Measurements from ENCODE around the gene NXPH2.
"Not testable (repeated sequence)": the region's sequence is repeated elsewhere in the genome, so short reads cannot be mapped to it uniquely, and the experiment has no call there.

The NXPH2 gene

DNA sequence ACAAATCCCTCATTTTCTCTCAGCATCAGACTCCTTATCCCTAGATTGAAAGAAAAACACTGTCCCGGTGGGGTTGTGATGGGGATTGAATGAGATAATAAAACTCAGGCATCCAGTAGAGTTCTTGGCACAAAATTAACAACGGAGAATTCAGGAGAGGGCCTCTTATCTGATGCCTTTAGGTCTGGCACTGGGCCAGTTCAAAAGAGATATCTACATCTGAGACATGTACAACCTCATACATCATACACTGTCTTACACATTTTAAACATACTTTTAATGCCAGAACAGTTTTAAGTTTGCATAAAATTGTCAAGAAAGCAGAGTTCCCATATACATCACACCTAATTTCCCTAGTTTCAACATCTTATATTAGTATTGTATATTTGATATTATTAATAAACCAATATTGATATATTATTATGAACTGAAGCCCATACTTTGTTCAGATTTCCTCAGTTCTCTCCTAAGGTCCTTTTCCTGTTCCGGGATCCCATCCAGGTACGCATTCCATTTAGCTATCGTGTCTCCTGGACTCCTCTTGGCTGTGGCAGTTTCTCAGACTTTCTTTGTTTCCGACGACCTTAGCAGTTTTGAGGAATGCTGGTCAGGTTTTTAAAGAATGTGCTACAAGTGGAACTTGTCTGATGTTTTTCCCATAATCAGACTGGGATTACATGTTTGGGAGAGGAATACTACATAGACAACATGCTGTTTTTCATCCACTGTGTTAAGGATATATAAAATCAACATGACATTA is 27.8 kb downstream of the NXPH2 start:
- no peak for DNase-seq

DNA sequence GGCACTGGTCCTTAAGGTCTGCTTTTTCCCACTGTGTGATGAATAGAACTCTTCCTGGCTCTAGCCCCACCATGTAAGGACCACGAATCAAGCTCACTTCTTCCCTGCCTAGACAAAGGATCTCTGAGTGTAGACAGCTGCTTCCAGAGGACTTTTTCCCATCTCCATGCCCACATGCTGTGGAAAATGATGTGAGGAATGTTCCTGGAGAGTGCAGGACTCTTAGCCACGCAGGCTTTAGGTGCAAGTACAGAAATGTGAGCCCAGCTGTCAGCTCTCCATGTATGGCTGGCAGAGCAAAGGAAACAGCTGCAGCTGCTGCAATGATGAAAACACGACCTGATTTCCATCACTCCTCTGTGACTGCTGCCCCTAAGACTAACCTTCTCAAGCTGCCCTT is 35.5 kb downstream of the NXPH2 start:
- DNase-seq: no peak

DNA sequence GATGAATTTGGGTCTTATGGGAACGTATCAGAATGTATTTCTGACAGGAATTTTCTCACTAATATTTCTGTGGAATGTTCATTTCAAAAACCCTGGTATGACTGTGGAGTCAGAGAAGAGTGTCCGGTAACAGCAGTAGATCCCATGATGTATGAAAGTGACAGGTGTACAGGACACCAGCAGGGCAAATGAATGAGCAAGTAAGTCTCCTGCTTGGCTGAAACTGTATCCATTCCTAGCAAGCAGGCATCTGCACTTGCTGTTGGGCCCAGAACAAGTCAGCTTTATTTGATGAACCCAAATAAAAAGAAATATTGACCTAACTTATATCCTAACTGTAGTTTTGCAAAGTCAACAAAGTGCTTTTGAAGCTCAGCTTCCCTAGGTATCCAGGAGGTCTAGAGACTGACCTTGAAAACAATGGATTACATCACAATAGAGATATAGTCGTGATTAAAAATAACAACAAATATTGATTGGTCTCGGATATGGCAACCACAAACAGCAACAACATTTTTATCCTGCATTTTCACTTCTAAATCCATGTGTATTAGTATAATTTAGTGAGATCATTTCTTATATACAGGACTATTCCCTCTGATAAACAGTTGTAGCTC is 37.6 kb downstream of the NXPH2 start:
- DNase-seq: peak in 1 of 2 experiments; percentile 6

DNA sequence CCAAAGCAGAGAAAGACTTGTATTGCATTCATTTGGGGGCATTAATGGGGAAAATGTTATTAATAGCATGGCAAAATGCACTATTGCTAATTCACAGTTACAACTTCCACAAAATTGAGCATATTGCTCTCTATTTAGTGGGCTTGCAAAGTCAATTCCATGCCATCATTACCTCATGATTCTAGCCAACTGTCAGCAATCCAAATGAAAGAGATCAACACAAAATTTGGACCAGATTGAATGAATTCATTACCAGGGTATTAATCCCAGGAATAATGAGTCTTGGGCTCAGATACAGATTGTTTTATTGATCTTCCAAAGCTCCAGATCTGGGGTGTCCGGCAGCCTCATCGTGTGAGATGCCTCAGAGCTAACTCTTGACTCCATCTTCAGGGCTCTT is 38.3 kb downstream of the NXPH2 start:
- DNase-seq: no peak

DNA sequence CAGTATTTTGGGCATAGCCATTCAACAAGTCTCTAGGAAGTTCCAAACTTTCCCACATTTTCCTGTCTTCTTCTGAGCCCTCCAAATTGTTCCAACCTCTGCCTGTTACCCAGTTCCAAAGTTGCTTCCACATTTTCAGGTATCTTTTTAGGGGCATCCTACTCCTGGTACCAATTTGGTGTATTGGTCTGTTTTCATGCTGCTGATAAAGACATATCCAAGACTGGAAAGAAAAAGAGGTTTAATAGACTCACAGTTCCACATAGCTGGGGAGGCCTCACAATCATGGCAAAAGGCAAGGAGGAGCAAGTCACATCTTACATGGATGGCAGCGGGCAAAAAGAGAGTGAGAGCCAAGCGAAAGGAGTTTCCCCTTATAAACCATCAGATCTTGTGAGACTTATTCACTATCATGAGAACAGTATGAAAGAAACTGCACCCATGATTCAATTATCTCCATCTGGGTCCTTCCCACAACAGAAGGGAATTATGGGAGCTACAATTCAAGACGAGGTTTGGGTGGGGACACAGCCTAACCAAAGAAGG is 43.1 kb downstream of the NXPH2 start:
- DNase-seq: not testable (repeated sequence)

DNA sequence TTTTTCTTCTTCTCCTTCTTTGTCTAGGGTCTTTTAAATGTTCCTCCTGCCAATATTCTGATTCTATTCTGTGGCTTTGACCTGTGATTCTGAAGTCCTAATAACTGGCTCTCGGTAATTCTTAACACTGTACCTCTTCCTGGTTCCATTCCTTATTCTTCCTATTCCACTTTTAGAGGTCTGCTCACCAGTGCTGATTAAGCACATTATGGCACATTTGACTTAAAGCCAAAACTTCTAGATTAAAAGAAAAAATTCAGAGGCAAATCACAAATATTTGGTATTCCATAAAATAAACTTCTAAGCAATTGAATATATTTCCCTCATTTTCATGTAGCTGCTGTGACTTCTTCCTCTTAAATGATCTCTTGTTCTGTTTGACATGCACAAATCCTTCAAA is 47.5 kb downstream of the NXPH2 start:
- no peak for DNase-seq

DNA sequence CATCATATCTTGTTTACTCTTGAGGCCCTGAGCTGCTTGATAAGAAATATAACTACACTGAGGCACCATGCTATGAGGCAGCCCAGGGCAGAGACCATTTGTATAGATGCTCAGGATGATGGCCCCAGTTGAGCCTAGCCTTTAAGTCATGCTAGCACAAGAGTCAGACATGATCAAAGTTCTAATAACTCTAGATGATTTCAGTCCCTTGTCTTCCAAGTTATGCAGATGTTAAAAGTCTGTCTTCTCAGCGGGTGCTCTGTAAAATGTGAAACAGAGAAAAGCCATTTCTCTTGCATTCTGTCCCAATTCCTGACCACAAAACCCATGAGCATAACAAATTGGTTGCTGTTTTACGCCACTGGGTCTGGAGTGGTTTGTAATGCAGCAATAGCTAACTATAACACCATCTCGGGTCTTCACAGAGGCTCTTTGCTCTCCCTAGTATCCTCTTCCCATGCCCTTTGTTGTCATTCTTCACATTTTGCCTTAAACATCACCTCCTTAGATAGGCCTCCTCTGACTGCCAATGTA is 49.6 kb downstream of the NXPH2 start:
- no peak for DNase-seq

DNA sequence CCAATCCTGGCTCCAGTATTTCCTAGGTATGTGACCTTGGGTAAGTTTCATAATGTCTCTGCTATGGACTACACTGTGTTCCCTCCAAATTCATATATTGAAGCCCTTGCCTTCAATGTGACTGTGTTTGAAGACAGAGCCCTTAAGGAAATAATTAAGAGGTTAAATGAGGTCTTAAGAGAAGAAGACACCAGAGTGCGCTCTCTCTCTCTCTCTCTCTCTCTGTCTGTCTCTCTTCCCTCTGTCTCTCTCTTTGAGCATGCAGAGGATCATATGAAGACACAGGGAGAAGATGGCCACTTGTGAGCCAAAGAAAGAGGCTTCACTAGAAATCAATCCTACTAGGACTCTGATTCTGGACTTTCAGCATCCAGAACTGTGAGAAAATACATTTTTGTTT is 52.2 kb downstream of the NXPH2 start:
- no peak for DNase-seq

DNA sequence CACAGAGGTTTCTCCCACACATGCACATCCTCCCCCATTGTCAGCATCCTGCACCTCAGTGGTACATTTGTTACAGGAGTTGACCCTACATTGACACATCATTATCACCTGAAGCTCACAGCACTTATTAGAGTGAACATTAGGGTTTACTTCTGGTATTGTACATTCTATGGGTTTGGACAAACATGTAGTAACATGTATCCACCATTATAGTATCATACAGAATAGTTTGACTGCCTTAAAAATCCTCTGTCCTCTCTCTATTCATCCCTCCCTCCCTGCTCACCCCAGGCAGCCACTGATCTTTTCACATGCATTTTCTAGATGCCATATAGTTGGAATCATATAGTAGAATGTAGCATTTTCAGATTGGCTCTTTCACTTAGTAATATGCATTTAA is 53.5 kb downstream of the NXPH2 start:
- DNase-seq: no peak

DNA sequence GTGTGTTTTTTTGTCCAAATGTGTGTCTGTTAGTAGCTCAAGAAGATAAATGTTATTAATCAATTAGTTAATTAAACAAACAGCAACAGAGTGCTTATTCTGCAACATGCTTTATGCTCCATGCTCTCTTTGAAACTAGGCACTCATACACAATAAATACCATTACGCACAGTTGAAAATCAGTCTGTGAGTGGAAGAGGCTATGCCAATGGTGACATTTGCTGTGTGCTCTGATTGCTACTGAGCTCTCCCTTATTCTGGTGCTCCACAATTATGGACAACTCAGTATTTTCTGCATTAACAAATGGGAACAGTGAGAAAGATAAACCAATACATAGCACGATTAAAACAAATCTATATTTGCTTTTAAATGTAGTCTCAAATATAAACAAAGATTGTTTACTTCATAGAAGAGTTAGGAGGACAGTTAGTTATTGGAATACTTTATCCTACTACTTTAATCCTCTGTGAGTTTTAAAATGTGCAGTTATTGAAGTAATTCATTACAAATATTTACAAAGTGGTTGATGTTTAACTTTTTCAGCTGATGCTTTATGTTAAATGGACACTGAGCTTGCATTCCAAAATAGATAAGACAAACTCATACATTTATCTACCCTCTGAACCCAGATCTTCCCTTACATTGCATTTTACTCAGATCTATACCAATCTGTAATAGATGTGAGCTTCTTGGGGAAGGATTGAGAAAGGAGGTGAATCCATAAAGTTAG is 55.3 kb downstream of the NXPH2 start:
- DNase-seq: no peak

DNA sequence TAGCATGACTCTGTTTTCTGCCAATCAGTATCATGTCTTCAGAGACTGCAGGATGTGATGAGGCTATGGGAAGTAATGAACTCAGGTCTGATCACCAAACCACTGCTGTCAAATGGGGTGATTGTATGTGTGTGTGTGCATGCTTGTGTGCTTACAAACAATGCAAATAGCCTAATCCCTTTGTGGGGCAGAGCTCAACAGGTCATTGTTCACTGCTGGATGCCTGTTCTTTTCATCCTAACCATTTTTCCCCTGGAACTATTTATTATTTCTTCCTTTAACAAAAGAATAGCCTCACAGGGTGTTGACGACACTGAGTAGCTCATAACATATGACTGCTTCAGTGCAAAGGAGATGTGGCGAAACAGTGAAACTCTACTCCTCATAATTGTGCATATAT is 55.9 kb downstream of the NXPH2 start:
- no peak for DNase-seq

DNA sequence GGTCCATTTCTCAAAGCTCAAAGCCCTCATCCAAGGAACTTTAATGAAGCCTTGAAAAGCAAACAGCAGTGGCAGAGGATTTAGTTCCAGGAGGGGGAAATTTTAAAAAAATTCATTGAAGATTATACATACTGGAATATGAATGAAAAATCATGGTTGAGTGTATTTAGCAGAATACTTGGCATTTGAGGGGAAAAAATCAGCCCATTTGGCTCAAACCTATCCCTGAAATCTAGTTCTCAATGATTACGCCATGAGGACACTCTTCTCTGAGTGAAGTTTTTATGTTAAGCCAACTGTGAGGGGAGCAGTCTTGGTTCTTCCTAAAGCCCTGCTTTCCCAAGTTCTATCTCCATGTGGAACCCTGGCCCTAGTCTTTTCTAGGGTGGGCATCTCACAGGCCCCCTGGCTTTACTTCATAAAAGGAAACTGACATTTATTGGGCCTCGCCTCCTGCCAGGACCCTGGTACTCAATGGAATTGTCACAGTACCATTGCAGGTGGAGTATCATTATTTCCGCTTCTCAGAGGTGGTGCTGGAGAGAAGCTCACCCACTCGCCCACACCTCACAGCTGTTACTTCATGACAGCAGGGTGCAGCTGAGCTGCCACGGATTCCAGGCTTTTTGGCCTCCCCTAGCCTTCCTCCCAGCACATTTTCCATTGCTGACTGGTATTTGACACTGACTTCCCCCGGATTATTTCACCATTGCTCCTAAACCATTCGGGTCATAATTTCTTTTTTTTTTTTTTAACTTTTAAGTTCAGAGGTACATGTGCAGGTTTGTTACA is 56.8 kb downstream of the NXPH2 start:
- DNase-seq: no peak

DNA sequence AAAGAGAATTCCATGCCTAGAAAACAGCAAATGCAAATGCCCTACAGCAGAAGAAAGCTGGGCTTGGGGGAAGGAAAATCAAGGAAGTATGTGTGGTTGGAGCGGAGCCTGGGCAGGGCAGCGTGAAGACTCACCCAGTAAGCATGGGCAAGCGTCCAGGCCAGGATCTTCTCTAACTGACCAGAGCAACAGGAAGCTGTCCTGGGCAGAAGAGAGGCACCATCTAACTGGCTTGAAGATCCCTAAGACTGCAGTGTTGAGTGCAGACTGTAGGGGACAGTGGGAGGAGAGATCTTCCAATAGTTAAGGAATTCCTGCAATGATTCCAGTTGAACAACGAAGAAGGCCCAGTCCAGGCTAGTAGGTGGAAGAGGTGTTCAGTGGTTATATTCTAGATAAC is 57.9 kb downstream of the NXPH2 start:
- no peak for DNase-seq

DNA sequence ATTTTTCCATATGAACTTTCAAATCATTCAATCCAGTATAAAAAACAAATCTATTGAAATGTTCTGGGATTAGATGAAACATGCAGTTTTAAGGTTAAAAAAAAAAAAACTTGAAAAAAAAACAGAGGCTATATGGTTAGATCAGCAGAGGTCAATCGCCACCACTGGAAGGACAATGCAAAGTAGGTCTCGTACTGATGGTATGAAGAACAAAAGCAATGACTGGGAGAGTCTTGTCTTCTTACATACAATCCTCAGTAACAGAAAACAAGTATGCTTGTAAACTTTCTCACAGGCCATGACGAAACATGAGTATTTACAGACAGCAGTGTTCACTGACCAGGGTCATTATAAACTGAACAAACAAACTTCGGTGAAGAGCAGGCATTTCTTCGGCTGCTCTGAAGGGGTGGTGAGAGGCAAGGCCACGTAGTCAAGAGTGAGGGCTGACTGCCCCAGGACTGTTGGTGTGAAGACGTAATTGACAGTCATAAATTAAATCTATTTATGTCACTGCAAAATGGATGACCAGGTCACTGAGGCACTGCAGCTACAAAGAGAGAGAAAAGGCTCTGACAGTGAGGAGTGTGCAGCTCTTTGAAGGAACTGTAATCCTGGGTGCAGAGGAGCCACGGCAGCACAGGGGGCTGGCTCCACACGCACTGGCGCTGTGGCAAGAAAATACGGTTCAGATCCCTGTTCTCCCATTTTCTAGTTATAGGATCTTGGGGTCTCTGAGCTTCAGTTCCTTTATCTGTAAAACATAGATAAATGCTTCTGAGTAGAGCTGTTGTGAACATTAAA is 60.0 kb downstream of the NXPH2 start:
- DNase-seq: no peak

DNA sequence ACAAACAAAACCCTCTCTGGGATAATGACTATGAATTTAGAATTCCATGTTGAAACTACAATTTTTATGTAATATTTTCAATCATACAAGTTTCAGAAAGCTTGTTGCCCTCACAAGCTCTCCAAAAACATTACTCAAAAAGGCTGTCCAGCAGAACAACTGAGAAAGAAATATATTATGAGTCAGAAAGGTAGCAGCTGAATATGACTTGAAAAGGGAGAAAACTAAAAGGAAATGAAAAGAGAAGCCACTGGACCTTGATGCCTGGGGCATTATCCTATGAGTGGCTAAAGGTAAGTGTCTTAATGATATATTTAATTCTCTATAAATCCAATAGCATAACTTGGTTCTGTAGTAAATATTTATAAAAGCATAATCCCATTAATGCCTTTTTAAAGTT is 61.8 kb downstream of the NXPH2 start:
- DNase-seq: no peak

DNA sequence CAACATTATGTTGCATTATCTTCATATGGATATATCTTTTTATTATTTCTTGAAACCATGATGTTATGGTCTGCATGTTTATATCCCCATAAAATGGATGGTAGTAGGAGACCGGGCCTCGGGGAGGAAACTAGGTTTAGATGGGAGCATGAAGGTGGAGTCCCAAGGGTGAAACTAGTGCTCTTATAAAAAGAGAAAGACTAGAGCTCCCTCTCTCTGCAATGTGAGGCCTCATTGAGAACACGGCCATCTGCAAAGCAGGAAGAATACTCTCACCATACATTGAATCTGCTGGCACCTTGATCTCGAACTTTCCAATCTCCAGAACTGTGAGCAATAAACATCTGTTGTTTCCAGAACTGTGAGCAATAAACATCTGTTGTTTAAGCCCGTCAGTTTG is 64.0 kb downstream of the NXPH2 start:
- no peak for DNase-seq

DNA sequence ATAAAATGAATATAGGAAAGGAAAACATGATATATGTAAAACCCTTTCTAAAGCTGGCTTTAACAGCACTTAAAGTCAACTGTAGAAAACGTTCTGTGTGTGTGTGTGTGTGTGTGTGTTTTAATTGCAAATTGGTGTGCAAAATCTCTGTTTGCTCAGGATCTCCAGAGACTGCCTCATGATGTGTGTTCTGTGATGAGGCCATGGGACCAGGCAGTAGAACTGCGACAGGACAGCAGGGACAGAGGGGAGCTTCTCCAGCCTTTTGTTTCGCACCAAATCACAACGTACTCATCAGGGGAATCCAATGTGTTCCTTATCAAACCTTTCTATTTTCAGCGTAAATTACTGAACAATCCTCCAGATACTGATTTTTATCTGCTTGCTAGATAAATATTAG is 66.7 kb downstream of the NXPH2 start:
- DNase-seq: no peak

DNA sequence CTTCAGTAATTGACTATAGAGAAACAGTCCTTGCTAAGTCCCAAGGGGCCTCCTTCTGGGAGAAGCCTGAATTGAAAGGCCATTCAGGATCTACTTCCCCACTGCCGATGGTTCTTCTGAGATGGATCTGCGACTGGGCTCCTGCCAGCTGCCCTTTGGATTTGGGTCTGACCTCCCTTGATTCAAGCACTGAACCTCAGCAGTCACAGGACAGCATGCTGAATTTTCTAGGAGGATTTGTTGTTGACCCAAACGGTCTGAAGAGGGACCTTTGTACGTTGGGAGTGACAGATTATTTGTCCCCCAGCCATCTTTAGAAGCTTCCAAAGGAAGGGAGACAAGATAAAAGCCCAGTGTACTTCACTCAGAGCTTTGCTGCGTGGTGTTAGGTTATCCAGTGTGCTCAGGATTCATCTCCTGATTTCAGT is 67.1 kb downstream of the NXPH2 start:
- no peak for DNase-seq

DNA sequence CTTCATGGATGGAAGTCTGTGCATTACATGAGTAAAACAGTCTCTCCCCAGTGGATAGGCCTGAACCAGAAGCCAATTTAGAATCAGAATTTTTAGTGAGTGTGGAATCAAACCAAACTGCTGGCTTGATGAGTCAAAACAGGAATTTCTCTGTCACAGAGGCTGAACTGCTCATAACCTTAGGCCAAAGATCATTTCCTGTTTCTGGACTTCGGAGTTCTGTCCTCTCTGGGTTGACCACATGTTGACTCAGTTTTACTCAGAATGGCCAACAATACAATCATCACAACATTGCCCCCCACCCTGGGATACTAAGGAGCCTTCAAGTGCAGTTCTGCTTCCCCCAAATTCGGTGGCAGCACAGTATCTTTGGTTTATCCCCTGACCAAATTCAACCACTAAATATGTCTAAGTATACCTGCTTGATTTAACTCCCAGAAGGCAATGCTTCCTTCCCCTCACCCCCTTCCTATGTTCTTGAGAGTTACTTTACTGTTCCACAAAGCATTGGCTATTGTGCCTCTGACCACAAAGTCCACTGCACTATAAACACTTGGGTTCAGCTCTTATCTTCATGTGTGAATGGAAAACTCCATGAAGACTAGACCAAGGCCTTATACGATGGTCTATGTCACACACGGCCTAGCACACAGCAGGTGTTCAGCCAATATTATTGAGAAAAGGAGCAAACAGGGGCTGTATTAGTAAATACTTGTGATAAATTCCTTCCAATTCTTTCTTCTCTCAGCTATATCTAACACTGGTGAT is 67.8 kb downstream of the NXPH2 start:
- no peak for DNase-seq

DNA sequence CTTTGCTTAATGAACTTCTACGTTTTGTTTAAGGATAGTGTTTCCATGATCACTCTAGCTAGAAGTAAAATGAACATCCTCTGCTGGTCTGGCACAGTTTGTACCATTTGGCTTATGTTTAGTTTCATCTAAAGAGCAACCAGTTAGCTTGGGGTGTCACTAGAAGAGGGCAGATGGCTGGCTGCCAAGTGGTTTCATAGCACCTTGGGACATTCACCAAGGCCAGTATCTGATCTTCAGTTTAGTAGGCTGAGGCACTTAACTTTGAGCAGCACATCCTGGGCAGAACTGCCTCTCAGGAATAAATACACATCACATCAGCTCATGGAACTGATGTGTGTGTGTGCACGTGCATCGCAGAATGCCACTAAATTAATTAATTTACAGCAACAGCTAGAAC is 68.4 kb downstream of the NXPH2 start:
- no peak for DNase-seq

DNA sequence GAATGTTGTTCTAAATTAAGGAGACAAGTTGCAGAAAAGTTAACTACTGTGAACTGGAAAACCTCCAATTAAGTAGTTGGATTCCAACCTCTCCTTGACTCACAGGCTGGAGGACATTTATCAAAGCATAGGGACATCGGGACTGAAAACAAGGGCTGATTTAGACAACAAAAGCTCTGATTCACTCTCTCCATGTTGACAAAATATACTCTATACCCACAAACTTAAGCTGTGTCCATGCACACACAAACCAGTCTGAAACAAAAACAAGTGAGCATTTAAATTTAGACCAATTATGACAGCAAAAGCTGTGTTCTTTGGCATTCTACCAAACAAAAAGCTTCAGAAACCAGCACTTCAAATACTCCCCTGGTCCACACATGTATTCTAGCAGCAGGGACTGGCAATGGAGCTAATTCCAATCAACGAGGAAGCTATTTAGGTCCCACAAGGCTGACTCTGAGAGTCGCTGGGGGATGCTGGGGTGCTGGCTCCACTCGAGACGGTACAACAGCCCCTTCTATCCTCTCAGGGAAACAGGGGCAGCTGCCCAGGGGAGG is 71.4 kb downstream of the NXPH2 start:
- DNase-seq: no peak
